ENCODE data around the gene HSPH1.
"Not testable (repeated sequence)": the region's sequence is repeated elsewhere in the genome, so short reads cannot be mapped to it uniquely, and the experiment has no call there.

Gene HSPH1

GRCh38 chr13:31131470-31131961, 30.2 kb downstream of the HSPH1 start:
- DNase-seq (ENCODE audit: low spot score) = no peak

DNA sequence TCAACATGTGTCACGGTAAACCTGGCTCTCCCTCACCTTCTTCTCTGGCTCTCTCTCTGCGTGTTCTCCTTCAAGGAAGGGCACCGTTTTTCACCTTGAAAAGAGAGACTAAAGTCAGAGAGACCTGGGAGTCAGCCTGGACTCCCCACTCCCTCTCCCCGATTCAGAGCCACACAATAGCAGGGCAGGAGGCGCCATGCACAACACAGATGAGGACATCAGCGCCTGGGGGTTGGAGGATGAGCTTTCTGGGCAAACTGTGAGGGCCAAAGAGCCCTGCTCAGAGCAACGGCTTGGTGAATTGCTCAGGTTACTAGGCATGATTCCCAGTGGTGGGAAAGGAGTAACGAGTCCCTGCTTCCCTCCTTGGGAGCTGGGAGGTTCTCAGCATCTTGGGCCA, 32.3 kb downstream of the HSPH1 start:
- no peak for DNase-seq (ENCODE audit: low spot score)

DNA sequence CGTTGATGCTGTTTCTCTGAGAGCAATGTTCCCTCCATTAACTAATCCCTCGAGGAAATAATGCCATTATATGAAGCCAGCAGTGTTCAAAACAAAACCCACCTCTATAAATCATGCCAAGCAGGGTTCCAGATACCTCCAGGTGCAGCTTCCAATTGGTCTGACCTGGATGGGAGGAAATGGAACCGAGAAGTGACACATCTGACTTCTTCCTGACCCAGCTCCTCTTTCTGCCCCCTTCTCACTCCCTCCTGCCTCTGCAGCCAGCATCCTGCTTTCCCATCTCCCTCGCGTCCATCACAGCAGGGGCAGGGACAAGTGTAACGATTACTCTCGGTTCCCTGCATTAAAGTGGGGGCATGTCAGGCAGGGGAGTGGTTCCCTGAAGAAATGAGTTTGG, 37.5 kb downstream of the HSPH1 start:
- DNase-seq (ENCODE audit: low spot score) = no peak

DNA sequence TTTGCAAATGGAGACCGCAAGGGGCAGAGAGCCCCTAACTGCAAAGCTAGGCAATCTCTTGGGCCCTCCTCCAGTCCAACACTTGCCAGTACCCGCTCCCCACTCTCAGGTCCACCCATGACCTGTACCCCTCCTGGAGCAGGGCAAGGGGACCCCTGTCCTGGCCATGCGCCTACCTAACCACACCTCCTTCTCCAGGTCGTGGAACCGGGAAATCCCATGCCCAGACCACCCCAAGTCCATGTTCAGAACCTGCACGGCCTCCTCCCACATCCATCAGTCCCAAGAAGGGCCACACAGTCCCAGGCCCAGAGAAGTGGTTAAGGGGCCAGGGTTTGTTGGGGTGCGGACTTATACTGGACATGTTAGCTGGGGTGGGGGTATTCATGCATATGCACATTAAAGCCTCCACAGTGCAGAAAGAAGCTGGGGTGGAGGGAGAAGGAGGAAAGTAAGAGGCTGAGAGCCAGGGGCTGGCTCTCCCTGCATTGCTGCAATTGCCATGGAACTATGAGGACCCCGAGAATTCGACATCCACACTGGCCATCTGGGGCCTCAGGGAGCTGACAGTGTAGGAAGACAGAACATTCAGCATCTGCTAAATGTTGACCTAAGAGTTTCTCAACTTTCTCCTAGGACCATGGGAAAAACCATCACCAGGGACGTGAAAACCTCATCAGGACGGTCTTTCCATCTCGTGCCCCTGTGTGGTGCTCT, 39.0 kb downstream of the HSPH1 start:
- no peak for DNase-seq (ENCODE audit: low spot score)

GRCh38 chr13:31122143-31122542, 39.6 kb downstream of the HSPH1 start:
- DNase-seq (ENCODE audit: low spot score) = no peak

- DNase-seq (ENCODE audit: low spot score) = no peak
Observed at GRCh38 chr13:31121379-31122140, 40.1 kb downstream of the HSPH1 start.

- no peak for DNase-seq (ENCODE audit: low spot score)
Observed at GRCh38 chr13:31119966-31120700, 41.6 kb downstream of the HSPH1 start.

DNA sequence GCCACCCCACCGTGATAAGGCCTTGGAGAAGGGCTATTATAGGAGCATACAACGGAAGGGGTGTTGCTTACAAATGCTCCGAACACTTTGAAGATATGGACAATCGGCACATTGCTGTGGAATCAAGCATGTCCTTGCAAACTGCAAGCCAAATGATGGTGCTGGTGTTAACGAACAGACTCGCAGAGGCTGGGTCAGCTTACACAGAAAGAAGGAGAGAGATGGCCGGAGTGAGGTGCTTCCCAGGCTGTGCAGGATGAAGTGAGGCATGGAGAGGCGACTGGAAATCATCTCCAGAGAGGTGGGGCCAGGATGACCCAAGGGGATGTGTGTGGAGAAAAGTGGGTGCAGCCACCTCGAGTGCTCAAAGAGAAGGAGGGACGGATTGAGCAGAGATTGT, 42.2 kb downstream of the HSPH1 start:
- DNase-seq (ENCODE audit: low spot score) = no peak

DNA sequence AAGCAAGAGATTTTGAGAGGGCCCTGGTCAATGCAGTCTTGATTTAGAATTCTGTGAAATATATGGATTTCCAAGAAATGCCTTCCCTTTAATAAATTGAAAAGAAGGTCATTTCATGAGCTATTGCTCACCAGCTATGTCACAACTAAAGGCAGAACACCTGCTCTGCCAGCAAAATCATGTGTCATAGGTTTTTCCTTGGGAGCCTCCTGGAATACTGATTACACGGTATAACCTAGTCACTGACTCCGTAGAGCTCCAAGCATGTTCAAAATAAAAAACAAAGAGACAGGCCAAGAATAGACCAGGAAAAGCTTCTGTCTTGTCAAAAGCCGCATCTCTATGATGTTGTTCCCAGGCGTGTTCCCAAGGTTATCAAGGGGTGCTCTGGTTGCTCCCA, 45.5 kb downstream of the HSPH1 start:
- DNase-seq (ENCODE audit: low spot score) = no peak

DNA sequence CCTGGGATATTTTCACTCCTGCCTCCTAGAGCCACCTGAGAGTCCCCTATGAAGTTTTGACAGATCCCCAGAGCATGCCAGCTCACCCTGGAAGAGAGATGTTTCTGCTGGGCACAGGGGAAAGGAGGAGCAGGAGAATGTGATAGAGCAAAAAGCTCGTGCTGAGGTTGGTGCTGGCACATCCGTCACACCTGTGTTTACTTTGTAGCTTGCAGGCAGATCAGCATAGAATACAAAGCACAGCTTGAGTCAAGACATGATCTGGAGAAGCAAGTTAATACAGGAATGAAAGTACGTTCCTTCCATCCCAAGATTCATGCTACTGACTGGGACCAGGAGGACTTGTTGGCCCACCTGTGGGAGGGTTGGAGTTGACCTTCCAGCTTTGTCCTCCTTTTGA, 46.1 kb downstream of the HSPH1 start:
- no peak for DNase-seq (ENCODE audit: low spot score)

DNA sequence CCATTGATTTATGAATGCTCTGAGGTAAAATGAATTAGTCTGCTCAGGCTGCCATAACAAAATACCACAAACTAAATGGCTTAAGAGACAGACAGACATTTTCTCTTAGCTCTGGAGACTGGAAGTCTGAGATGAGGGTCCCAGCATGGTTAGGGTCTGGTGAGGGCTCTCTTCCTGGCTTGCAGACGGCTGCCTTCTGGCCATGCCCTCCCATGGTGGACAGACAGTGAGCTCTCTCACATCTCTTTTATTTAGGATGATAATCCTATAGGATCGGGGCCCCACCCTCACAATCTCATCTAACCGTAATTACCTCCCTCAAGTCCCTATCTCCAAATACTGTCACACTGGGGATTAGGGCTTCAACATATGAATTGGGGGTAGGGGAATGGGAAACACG, 47.1 kb downstream of the HSPH1 start:
- DNase-seq (ENCODE audit: low spot score) = no peak

DNA sequence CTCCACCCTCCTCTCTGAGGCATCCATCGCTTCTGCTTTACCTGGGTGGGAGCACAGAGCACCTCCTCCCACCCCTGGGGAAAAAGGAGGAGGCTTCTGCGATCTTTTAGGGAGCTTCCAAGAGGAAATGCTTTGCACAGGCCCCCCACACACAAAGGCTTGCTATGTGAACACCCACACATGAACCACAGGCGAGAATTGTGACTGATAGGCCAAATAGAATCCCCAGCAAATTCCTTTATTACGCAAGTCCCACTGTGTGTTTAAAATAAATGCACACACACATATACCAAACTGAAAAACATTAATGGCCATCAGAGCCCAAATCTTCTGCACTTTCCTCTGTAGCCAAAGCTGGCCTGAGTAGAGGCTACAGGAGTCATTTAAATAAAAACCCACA, 50.6 kb downstream of the HSPH1 start:
- DNase-seq (ENCODE audit: low spot score) = no peak

- DNase-seq (ENCODE audit: low spot score) = no peak
Observed at GRCh38 chr13:31110617-31111016, 51.1 kb downstream of the HSPH1 start.

GRCh38 chr13:31110169-31110568, 51.5 kb downstream of the HSPH1 start:
- DNase-seq (ENCODE audit: low spot score) = no peak

- DNase-seq (ENCODE audit: low spot score) = no peak
Observed at GRCh38 chr13:31107109-31107508, 54.6 kb downstream of the HSPH1 start.

DNA sequence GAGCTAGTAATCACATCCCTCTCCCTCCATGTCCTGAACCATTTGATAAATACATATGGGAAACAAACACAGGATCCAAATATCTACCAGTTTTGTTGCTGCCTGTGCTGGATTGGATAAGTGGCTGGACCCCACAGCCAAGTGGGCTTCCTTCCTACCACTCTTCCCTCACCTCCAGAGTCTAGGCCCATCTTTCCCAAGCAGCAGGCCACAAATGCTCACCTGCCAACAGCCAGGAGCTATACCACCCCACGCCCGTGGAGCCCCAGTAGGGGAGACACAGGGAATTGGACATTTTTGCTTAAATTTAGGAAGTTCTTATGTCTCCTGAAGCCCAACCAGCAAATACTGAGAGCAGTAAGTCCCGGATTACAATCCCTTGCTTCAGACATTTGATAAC, 55.8 kb downstream of the HSPH1 start:
- DNase-seq (ENCODE audit: low spot score) = no peak

- no peak for DNase-seq (ENCODE audit: low spot score)
Observed at GRCh38 chr13:31105020-31105795, 56.5 kb downstream of the HSPH1 start.

GRCh38 chr13:31102905-31103304, 58.8 kb downstream of the HSPH1 start:
- DNase-seq (ENCODE audit: low spot score) = no peak

DNA sequence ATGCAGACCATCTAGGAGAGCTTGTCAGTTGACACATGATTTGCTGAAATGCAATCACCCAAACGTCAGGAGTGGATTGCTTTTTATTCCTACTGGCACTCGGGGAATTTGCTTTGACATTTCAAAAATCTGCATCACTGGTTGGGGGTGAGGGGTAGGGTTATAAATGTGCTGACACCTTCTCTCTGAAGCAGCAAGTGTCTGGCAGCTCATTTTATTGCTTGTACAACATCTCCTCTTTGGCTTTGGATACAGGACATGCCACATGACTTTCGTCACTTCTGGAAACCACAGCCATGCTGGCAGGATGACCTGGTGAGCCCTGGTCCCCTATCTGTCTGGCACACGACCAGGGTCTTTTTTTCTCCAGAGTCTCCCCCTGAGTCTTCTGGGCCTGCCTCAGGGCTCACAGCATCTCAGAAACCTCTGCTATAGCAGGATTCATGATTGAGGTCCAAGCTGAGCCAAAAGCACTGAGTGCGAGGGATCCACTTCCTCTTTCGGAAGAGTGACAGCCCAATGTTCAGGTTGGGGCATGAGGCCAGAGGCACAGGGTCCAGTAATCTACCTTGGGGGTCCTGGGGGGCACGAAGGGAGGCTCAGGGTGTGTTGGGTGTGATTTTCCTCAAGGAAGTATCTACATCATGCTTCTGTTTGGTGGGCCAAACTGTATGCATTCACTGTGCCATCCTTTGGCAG, 60.1 kb downstream of the HSPH1 start:
- peak; percentile 33 for DNase-seq (ENCODE audit: low spot score)

DNA sequence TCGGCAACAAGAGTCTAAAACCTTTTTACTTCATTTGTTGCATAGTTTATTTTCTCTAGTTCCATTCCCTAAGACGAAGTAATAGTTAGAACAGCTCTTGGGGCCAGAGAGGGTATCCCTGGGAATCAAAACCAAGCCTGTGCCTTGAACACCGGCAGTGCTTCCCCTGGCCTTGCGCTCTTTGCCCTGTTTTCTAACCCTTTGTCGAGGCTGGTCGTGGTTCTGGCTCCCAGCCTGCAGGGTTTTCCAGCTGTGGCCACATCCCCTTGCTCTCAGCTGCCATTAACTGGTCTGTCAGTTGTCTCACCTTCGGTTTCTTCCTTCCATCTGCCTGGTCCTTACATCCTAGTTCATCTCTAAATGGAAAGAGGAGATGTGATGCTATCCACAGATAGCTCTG, 61.0 kb downstream of the HSPH1 start:
- DNase-seq (ENCODE audit: low spot score) = no peak

- not testable (repeated sequence) for DNase-seq (ENCODE audit: low spot score)
Observed at GRCh38 chr13:31097911-31098434, 63.7 kb downstream of the HSPH1 start.
